ENCODE results near the gene BTBD17.

- TF ChIP-seq CTCF (conservative IDR thresholded peaks at IDR 0.05 in 1 of 2, IDR thresholded peaks at IDR 0.05 in 1 of 2; ENCODE audit: extremely low read depth in 1 of 2, insufficient read depth in 1 of 2, low read depth in 1 of 2, low read length in 2 of 2) = no peak
- no peak for TF ChIP-seq EZH2 (IDR thresholded peaks at IDR 0.05; ENCODE audit: borderline replicate concordance, low read length)
Observed at GRCh38 chr17:74408815-74409214, 47.1 kb upstream of the BTBD17 start.
